Sigmoid colon (tissue), 7 donors: ENCODE results near the gene SLC25A25. TPM values are rescaled to one million over a fixed set of nuclear protein-coding genes. Genes with fewer than 3 reads are reported as not detected.

Experiments used
- DNase-seq: peaks from one replicate; pipeline ENCODE4 v3.0.0-alpha.2; 2019
- H3K27ac ChIP-seq, 4 donors: fragments of 200-600 bp; sonication (generic); one replicate each; pipeline ENCODE4 v1.5.1; 2016 to 2019; ENCODE audit warnings: mild to moderate bottlenecking in 1 of 4
- H3K27me3 ChIP-seq, 3 donors: fragments of 200-600 bp; sonication (generic); one replicate each; pipeline ENCODE4 v1.5.1; 2019; ENCODE audit warnings: mild to moderate bottlenecking in 1 of 3
- H3K36me3 ChIP-seq, 4 donors: fragments of 200-600 bp; sonication (generic); one replicate each; pipeline ENCODE4 v1.5.1; 2016 to 2019
- H3K4me1 ChIP-seq, 4 donors: fragments of 200-600 bp; sonication (generic); one replicate each; pipeline ENCODE4 v1.5.1; 2017 to 2019
- H3K4me3 ChIP-seq, 4 donors: fragments of 200-600 bp; sonication (generic); one replicate each; pipeline ENCODE4 v1.5.1; 2017 to 2019; ENCODE audit warnings: mild to moderate bottlenecking in 2 of 4, moderate library complexity in 1 of 4
- H3K9me3 ChIP-seq, 4 donors: fragments of 200-600 bp in 3 of 4; sonication (generic) in 3 of 4; one replicate each; pipeline versions ENCODE4 v1.5.1 to v1.6.1; 2013 to 2019
- EP300 ChIP-seq, 4 donors: sonication (generic); formaldehyde crosslinking; IDR thresholded peaks; one replicate each; pipeline ENCODE4 v1.6.1; 2017; ENCODE audit warnings: antibody characterized with exemption in 4 of 4
- POLR2A ChIP-seq, 2 donors: fragments of 450-650 bp; IDR thresholded peaks; one replicate each; pipeline ENCODE4 v1.6.1; 2016; ENCODE audit warnings: antibody characterized with exemption in 2 of 2, mild to moderate bottlenecking in 2 of 2, moderate library complexity in 2 of 2
- POLR2AphosphoS5 ChIP-seq, 4 donors: sonication (generic); formaldehyde crosslinking; IDR thresholded peaks; one replicate each; pipeline ENCODE4 v1.6.1; 2017; ENCODE audit warnings: antibody characterized with exemption in 4 of 4
- WGBS, 2 donors: extraction: QIAGEN DNeasy Blood & Tissue Kit; methylation state at CpG; one replicate each; pipeline ENCODE4 v1.1.7; 2013; 5-methylcytosine and 5-hydroxymethylcytosine counted together
- intact Hi-C: fragments of 100-400 bp; cut with DNase I; formaldehyde crosslinking; loops from one replicate; pipeline ENCODE4 v1.15.1; 2023
- polyA plus RNA-seq, 3 donors: library from polyadenylated mRNA; stranded (reverse); fragments of 200-250 nt; gene quantifications; one replicate each; pipeline ENCODE4 v1.2.3, GENCODE V29; 2013
- total RNA-seq, 4 donors: library from RNA; depleted of rRNA; stranded (reverse); fragments of >200 nt; gene quantifications; one replicate each; pipeline ENCODE4 v1.1.0, GENCODE V29; 2016
- TF ChIP-seq, protein P1 (sequence below), 4 experiments: fragments of 450-650 bp in 3 of 4; fragments of 200-600 bp in 1 of 4; IDR thresholded peaks; one replicate each; pipeline ENCODE4 v1.5.1; 2016 to 2019; ENCODE audit warnings: antibody characterized with exemption in 4 of 4, mild to moderate bottlenecking in 3 of 4, moderate library complexity in 2 of 4
- donor health status: healthy with polysubstance abuse.
- donor health status: Bipolar disorder and iron deficiency.
- donor health status: healthy.

Gene SLC25A25
- total and polyA plus RNA-seq, 7 donors, result 10.2 to 77.2 (median 16.6) TPM

DNA sequence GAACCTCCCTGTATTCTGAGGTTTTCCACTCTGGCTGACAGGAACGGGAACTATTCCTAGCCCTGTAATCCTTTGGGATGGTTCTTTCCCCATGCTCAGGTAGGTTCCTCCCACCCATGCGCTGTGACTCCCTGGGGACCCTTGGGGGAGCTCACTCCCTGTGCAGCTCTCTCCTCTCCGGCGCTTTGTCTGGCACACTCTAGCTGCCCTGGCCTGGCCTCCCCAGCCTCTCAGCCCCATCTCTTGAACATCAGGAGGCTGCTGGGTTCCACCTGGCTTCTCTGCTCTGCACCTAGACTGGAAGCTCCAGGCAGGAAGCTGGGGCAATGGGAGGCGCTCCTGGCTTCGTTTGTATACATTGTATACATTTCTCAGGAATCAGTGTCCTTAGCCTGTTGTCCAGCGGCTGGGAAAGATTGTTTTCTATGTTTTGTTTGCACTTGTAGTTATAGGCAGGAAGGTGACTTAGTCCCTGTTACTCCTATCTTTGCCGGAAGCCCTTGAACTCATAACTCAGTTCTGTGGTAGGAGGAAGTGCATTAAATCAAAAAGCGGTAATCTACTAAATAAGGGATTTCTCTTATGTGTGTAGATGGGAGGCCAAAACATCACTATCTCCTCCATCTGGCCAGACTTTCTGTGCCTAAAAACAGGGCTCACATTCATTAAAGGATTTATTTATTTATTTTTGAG lies 20.4 kb downstream of the SLC25A25 start:
- Histone ChIP-seq H3K4me1 (peaks cover 0 to 45% (median 34%) of the 10 kb centered on the region in 4 donors), H3K4me3 (no peak overlapping the region), H3K27ac (no peak overlapping the region), H3K27me3 (no peaks in the 10 kb centered on the region), H3K36me3 (no peaks in the 10 kb centered on the region), H3K9me3 (no peaks in the 10 kb centered on the region)
- intact Hi-C loops, result no loop called here
- DNase-seq, result no peak
- 71 to 78% methylated on average over 9 of the region's 9 CpGs for WGBS, 2 donors
- TF ChIP-seq POLR2AphosphoS5 (IDR thresholded peaks at IDR 0.05) (no peak), EP300 (IDR thresholded peaks at IDR 0.05) (no peak), POLR2A (IDR thresholded peaks at IDR 0.05) (no peak)
- TF ChIP-seq, protein P1, sequence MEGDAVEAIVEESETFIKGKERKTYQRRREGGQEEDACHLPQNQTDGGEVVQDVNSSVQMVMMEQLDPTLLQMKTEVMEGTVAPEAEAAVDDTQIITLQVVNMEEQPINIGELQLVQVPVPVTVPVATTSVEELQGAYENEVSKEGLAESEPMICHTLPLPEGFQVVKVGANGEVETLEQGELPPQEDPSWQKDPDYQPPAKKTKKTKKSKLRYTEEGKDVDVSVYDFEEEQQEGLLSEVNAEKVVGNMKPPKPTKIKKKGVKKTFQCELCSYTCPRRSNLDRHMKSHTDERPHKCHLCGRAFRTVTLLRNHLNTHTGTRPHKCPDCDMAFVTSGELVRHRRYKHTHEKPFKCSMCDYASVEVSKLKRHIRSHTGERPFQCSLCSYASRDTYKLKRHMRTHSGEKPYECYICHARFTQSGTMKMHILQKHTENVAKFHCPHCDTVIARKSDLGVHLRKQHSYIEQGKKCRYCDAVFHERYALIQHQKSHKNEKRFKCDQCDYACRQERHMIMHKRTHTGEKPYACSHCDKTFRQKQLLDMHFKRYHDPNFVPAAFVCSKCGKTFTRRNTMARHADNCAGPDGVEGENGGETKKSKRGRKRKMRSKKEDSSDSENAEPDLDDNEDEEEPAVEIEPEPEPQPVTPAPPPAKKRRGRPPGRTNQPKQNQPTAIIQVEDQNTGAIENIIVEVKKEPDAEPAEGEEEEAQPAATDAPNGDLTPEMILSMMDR (IDR thresholded peaks at IDR 0.05), result no peak

DNA sequence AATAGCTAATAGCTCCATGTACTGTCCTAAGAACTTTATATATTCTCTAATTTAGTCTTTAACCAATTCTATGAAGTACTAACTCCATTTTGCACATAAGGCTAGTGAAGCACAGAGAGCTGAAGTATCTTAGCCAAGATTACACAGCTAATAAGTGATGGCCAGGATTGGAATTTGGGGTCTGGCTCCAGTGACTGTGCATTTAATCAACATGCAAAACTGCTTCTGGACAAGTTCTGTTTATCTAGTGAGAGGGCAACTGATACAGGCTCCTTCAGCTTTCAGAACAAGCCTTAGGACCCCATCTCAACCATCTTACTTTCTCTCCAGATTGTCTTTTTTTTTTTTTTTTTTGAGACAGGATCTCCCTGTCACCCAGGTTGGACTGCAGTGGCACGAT lies 21.3 kb downstream of the SLC25A25 start:
- H3K4me1 ChIP-seq, result peaks cover 0 to 44% (median 40%) of the 10 kb centered on the region in 4 donors
- H3K9me3 ChIP-seq, result no peaks in the 10 kb centered on the region
- intact Hi-C loops, result no loop called here
- WGBS, 2 donors, result 86 to 94% methylated on average over 1 of the region's 1 CpG
- no peaks in the 10 kb centered on the region for H3K27me3 ChIP-seq
- TF ChIP-seq, protein P1 (IDR thresholded peaks at IDR 0.05), result no peak
- TF ChIP-seq POLR2A (IDR thresholded peaks at IDR 0.05), result no peak
- no peak for TF ChIP-seq EP300 (IDR thresholded peaks at IDR 0.05)
- TF ChIP-seq POLR2AphosphoS5 (IDR thresholded peaks at IDR 0.05), result no peak
- H3K36me3 ChIP-seq, result no peaks in the 10 kb centered on the region
- no peak overlapping the region for H3K27ac ChIP-seq
- H3K4me3 ChIP-seq, result no peak overlapping the region
- DNase-seq, result no peak

DNA sequence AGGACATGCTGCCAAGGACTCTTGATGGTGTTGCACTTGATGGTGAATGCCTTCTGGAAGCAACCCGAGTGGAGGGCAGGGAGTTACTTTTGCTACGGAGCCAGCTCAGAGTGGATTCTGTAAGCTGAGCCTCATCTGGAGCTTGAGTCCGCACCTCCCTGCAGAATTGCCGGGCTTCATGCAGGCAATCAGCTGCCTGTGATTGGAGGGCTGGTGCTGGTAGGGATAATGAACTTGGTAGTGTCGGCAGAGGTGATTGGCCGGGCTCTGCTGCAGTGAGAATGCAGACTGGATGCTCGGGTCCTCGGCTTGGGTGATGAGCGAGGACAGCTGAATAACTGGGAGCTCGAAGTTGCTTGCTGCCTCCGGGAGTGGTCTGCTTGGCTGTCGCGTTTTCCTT lies 23.1 kb downstream of the SLC25A25 start:
- Histone ChIP-seq H3K27me3 (no peaks in the 10 kb centered on the region), H3K36me3 (no peaks in the 10 kb centered on the region), H3K4me3 (peak overlapping the region in 3 of 4 donors; percentile 9 to 13 (median 11)), H3K9me3 (no peaks in the 10 kb centered on the region), H3K4me1 (peaks cover 0 to 51% (median 48%) of the 10 kb centered on the region in 4 donors), H3K27ac (peak overlapping the region; percentile 91 to 98 (median 92))
- 66 to 84% methylated on average over 13 of the region's 13 CpGs for WGBS, 2 donors
- intact Hi-C loops, result no loop called here
- TF ChIP-seq POLR2A (IDR thresholded peaks at IDR 0.05), result no peak
- TF ChIP-seq, protein P1 (IDR thresholded peaks at IDR 0.05), result no peak
- peak in 1 of 4 donors; percentile 29 for TF ChIP-seq POLR2AphosphoS5 (IDR thresholded peaks at IDR 0.05)
- DNase-seq, result peak; percentile 92

- Histone ChIP-seq H3K36me3 (no peaks in the 10 kb centered on the region), H3K4me1 (peaks cover 0 to 51% (median 48%) of the 10 kb centered on the region in 4 donors), H3K27ac (peak overlapping the region; percentile 91 to 98 (median 92)), H3K27me3 (no peaks in the 10 kb centered on the region), H3K9me3 (no peaks in the 10 kb centered on the region), H3K4me3 (peak overlapping the region in 3 of 4 donors; percentile 9 to 13 (median 11))
- TF ChIP-seq, protein P1 (IDR thresholded peaks at IDR 0.05), result no peak
- TF ChIP-seq POLR2AphosphoS5 (IDR thresholded peaks at IDR 0.05) (no peak), POLR2A (IDR thresholded peaks at IDR 0.05) (no peak)
- WGBS, 2 donors, result 56 to 66% methylated on average over 13 of the region's 13 CpGs
- intact Hi-C loops, result no loop called here
- DNase-seq, result no peak
Measured at GRCh38 chr9:128091571-128091970, 23.5 kb downstream of the SLC25A25 start.
